HL-60 (cell line): ENCODE data around the gene CACNA1H.

ENCODE experiments used
- DNase-seq, 2 experiments: peaks; one replicate each; pipeline ENCODE4 v3.0.0-alpha.2; 2010 to 2020; ENCODE audit warnings: low read depth in 1 of 2, low spot score in 1 of 2
- H3K27ac ChIP-seq: fragments of 250-450 bp; sonication (Bioruptor Pico); replicated peaks from 2 replicates; pipeline ENCODE4 v1.5.1; 2020; ENCODE audit warnings: mild to moderate bottlenecking, moderate library complexity
- H3K27me3 ChIP-seq: fragments of 250-450 bp; sonication (Bioruptor Pico); 2 replicates; pipeline ENCODE4 v1.5.1; 2021; ENCODE audit warnings: mild to moderate bottlenecking, moderate library complexity; ENCODE audit not compliant: insufficient read depth, poor library complexity, severe bottlenecking
- H3K4me3 ChIP-seq: replicated peaks from 2 replicates; pipeline ENCODE4 v1.5.1; 2011; ENCODE audit warnings: mild to moderate bottlenecking, control low read depth, low read length; ENCODE audit not compliant: insufficient read depth
- GABPA ChIP-seq: IDR thresholded peaks from 2 replicates; pipeline ENCODE4 v1.6.1; 2012; ENCODE audit warnings: low read depth
- POLR2AphosphoS5 ChIP-seq: IDR thresholded peaks from 2 replicates; pipeline ENCODE4 v1.6.1; 2012; ENCODE audit warnings: low read depth
- SPI1 ChIP-seq: IDR thresholded peaks from 2 replicates; pipeline ENCODE4 v1.6.1; 2012; ENCODE audit warnings: low read depth, mild to moderate bottlenecking, borderline replicate concordance
- TF ChIP-seq, protein P1 (sequence below): IDR thresholded peaks from one replicate; pipeline ENCODE4 v1.5.1; 2011; ENCODE audit warnings: low read length, control low read depth, inconsistent platforms; ENCODE audit not compliant: insufficient read depth
- TF ChIP-seq, protein P2 (sequence below): IDR thresholded peaks from 2 replicates; pipeline ENCODE4 v1.6.1; 2012; ENCODE audit warnings: low read depth; ENCODE audit not compliant: insufficient replicate concordance

CACNA1H gene

DNA sequence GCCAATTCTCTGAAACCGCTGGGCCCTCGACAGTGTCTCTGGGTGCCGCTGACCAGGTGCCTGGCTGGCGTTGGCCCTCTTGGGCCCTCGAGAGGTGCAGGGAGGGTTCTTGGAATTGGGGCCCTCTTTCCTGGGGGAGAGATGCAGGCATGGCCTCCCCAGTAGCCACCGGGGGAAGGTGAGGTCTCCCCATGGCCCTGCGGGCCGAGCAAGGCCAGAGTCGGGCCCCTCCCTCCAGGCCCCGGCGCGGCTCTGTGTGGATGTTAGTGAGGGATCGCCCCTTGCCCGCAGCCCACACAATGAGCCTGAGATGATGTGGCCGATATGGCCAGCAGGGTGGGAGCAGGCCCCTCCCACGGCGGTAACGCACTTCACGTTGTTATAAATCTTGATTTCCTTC, 33.8 kb upstream of the CACNA1H start:
- no peak overlapping the region for H3K4me3 ChIP-seq
- no peak for DNase-seq
- TF ChIP-seq POLR2AphosphoS5 (no peak), GABPA (no peak), SPI1 (no peak)
- TF ChIP-seq, protein P1, sequence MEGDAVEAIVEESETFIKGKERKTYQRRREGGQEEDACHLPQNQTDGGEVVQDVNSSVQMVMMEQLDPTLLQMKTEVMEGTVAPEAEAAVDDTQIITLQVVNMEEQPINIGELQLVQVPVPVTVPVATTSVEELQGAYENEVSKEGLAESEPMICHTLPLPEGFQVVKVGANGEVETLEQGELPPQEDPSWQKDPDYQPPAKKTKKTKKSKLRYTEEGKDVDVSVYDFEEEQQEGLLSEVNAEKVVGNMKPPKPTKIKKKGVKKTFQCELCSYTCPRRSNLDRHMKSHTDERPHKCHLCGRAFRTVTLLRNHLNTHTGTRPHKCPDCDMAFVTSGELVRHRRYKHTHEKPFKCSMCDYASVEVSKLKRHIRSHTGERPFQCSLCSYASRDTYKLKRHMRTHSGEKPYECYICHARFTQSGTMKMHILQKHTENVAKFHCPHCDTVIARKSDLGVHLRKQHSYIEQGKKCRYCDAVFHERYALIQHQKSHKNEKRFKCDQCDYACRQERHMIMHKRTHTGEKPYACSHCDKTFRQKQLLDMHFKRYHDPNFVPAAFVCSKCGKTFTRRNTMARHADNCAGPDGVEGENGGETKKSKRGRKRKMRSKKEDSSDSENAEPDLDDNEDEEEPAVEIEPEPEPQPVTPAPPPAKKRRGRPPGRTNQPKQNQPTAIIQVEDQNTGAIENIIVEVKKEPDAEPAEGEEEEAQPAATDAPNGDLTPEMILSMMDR: no peak
- TF ChIP-seq, protein P2, sequence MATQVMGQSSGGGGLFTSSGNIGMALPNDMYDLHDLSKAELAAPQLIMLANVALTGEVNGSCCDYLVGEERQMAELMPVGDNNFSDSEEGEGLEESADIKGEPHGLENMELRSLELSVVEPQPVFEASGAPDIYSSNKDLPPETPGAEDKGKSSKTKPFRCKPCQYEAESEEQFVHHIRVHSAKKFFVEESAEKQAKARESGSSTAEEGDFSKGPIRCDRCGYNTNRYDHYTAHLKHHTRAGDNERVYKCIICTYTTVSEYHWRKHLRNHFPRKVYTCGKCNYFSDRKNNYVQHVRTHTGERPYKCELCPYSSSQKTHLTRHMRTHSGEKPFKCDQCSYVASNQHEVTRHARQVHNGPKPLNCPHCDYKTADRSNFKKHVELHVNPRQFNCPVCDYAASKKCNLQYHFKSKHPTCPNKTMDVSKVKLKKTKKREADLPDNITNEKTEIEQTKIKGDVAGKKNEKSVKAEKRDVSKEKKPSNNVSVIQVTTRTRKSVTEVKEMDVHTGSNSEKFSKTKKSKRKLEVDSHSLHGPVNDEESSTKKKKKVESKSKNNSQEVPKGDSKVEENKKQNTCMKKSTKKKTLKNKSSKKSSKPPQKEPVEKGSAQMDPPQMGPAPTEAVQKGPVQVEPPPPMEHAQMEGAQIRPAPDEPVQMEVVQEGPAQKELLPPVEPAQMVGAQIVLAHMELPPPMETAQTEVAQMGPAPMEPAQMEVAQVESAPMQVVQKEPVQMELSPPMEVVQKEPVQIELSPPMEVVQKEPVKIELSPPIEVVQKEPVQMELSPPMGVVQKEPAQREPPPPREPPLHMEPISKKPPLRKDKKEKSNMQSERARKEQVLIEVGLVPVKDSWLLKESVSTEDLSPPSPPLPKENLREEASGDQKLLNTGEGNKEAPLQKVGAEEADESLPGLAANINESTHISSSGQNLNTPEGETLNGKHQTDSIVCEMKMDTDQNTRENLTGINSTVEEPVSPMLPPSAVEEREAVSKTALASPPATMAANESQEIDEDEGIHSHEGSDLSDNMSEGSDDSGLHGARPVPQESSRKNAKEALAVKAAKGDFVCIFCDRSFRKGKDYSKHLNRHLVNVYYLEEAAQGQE: no peak
- H3K27ac ChIP-seq: no peak overlapping the region
- peaks cover 7% of the 10 kb centered on the region for H3K27me3 ChIP-seq

- TF ChIP-seq, protein P1: no peak
- TF ChIP-seq, protein P2: no peak
- TF ChIP-seq GABPA (no peak), SPI1 (no peak), POLR2AphosphoS5 (no peak)
- H3K27me3 ChIP-seq: peaks cover 7% of the 10 kb centered on the region
- DNase-seq: no peak
- H3K27ac ChIP-seq: no peak overlapping the region
- H3K4me3 ChIP-seq: no peak overlapping the region
Observed at GRCh38 chr16:1119766-1120576, 32.9 kb upstream of the CACNA1H start.

DNA sequence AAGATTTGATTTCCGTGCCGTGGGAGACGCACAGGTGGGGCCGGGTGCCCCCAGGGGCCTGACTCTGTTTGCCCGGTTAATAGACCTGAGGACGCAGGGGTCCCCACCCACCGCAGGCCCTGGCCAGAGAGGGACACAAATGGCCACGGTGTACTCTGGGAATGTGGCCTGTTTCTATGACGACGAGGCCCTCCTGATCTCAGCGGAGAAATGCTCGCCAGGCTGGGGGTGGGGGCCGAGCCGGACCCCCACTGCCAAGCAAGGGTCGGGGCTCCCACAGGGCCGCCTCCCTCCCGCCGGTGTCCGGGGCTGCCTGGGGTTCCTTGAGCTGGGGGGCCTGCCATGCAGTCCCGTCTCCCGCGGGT, 32.3 kb upstream of the CACNA1H start:
- Histone ChIP-seq H3K27ac (no peak overlapping the region), H3K27me3 (peaks cover 7% of the 10 kb centered on the region), H3K4me3 (no peak overlapping the region)
- TF ChIP-seq POLR2AphosphoS5 (no peak), GABPA (no peak), SPI1 (no peak)
- TF ChIP-seq, protein P2: no peak
- TF ChIP-seq, protein P1: no peak
- no peak for DNase-seq
